RWPE2 (cell line): ENCODE data around the gene BABAM2.
"Not testable (repeated sequence)": the region's sequence is repeated elsewhere in the genome, so short reads cannot be mapped to it uniquely, and the experiment has no call there.

Experiments
- ATAC-seq: fragments of 200-7000 bp; cut with Tn5 transposase; 3 replicates; pipeline ENCODE4 v1.9.1; 2021; ENCODE audit warnings: low read depth
- DNase-seq: peaks from one replicate; pipeline ENCODE4 v3.0.0-alpha.2; 2020; ENCODE audit warnings: low spot score
- H3K27ac ChIP-seq: fragments of 450-650 bp; 2 replicates; pipeline ENCODE4 v1.5.1; 2017; ENCODE audit warnings: mild to moderate bottlenecking; ENCODE audit not compliant: poor library complexity, severe bottlenecking
- H3K27me3 ChIP-seq: fragments of 250-450 bp; sonication (Bioruptor Pico); 2 replicates; pipeline ENCODE4 v1.5.1; 2021; ENCODE audit warnings: mild to moderate bottlenecking, moderate library complexity; ENCODE audit not compliant: insufficient read depth, poor library complexity, severe bottlenecking
- H3K36me3 ChIP-seq: fragments of 250-450 bp; sonication (Bioruptor Pico); 2 replicates; pipeline ENCODE4 v1.5.1; 2020; ENCODE audit warnings: low read depth, mild to moderate bottlenecking, moderate library complexity
- H3K4me1 ChIP-seq: fragments of 250-450 bp; sonication (Bioruptor Pico); 2 replicates; pipeline ENCODE4 v1.5.1; 2021; ENCODE audit warnings: mild to moderate bottlenecking, moderate library complexity; ENCODE audit not compliant: insufficient read depth, poor library complexity, severe bottlenecking
- H3K4me3 ChIP-seq: fragments of 250-450 bp; sonication (Bioruptor Pico); 2 replicates; pipeline ENCODE4 v1.5.1; 2021; ENCODE audit warnings: mild to moderate bottlenecking, moderate library complexity; ENCODE audit not compliant: severe bottlenecking
- H3K9me3 ChIP-seq: fragments of 250-450 bp; sonication (Bioruptor Pico); 2 replicates; pipeline ENCODE4 v1.5.1; 2021; ENCODE audit warnings: mild to moderate bottlenecking, moderate library complexity; ENCODE audit not compliant: severe bottlenecking
- CTCF ChIP-seq: fragments of 450-650 bp; IDR thresholded peaks from one replicate; pipeline ENCODE4 v1.5.1; 2017; ENCODE audit warnings: mild to moderate bottlenecking, moderate library complexity; ENCODE audit not compliant: poor library complexity, severe bottlenecking

Gene BABAM2

GRCh38 chr2:28101123-28101522, 210.6 kb downstream of the BABAM2 start:
- DNase-seq (no peak), ATAC-seq (peak; percentile 52; the same call in 1 of the 3 replicates)
- H3K36me3 ChIP-seq = no peaks in the 10 kb centered on the region
- peak overlapping the region; percentile 10 for H3K27ac ChIP-seq
- no peak overlapping the region for H3K4me3 ChIP-seq
- H3K9me3 ChIP-seq = no peaks in the 10 kb centered on the region
- peaks cover 28% of the 10 kb centered on the region for H3K4me1 ChIP-seq
- no peaks in the 10 kb centered on the region for H3K27me3 ChIP-seq
- no peak for TF ChIP-seq CTCF

- no peaks in the 10 kb centered on the region for H3K9me3 ChIP-seq
- peak overlapping the region; percentile 10 for H3K27ac ChIP-seq
- H3K4me3 ChIP-seq = no peak overlapping the region
- DNase-seq (no peak), ATAC-seq (no peak)
- no peaks in the 10 kb centered on the region for H3K27me3 ChIP-seq
- no peak for TF ChIP-seq CTCF
- no peaks in the 10 kb centered on the region for H3K36me3 ChIP-seq
- peaks cover 22% of the 10 kb centered on the region for H3K4me1 ChIP-seq
Measured at GRCh38 chr2:28101892-28102291, 211.4 kb downstream of the BABAM2 start.

GRCh38 chr2:28102455-28102874, 211.9 kb downstream of the BABAM2 start:
- Histone ChIP-seq H3K4me1 (peaks cover 22% of the 10 kb centered on the region), H3K27me3 (no peaks in the 10 kb centered on the region), H3K4me3 (no peak overlapping the region), H3K9me3 (no peaks in the 10 kb centered on the region), H3K36me3 (no peaks in the 10 kb centered on the region), H3K27ac (peak overlapping the region; percentile 10)
- no peak for DNase-seq
- ATAC-seq = no peak
- TF ChIP-seq CTCF = no peak

GRCh38 chr2:28103611-28104010, 213.1 kb downstream of the BABAM2 start:
- no peaks in the 10 kb centered on the region for H3K36me3 ChIP-seq
- H3K27ac ChIP-seq = no peak overlapping the region
- H3K4me1 ChIP-seq = peaks cover 22% of the 10 kb centered on the region
- no peaks in the 10 kb centered on the region for H3K27me3 ChIP-seq
- no peak overlapping the region for H3K4me3 ChIP-seq
- no peak for DNase-seq
- TF ChIP-seq CTCF = no peak
- H3K9me3 ChIP-seq = no peaks in the 10 kb centered on the region
- ATAC-seq = no peak

GRCh38 chr2:28108143-28108542, 217.6 kb downstream of the BABAM2 start:
- Histone ChIP-seq H3K36me3 (no peaks in the 10 kb centered on the region), H3K27ac (no peak overlapping the region), H3K4me1 (no peaks in the 10 kb centered on the region), H3K27me3 (no peaks in the 10 kb centered on the region), H3K9me3 (no peaks in the 10 kb centered on the region), H3K4me3 (no peak overlapping the region)
- DNase-seq (no peak), ATAC-seq (no peak)
- TF ChIP-seq CTCF = no peak

- DNase-seq, ATAC-seq, H3K9me3 ChIP-seq, H3K4me1 ChIP-seq, H3K27ac ChIP-seq, H3K36me3 ChIP-seq, H3K4me3 ChIP-seq, H3K27me3 ChIP-seq: not testable (repeated sequence)
Measured at GRCh38 chr2:28113771-28114170, 223.2 kb downstream of the BABAM2 start.
